ENCODE measurements around the gene OR9G4. TPM values are rescaled to one million over a fixed set of nuclear protein-coding genes. Genes with fewer than 3 reads are reported as not detected.

The OR9G4 gene
- total RNA-seq, 1 experiment from 2014 or later: not detected

Other genes with a start within 250 kb of the OR9G4 start
- gene OR5M11, start 205.4 kb downstream of the OR9G4 start, total RNA-seq (2014; rRNA removed; shearing (Covaris generic)): not detected in 2 replicates
- not detected in 2 replicates for gene OR5M10, start 171.0 kb downstream of the OR9G4 start, total RNA-seq (2014; rRNA removed; shearing (Covaris generic))
- not detected in 2 replicates for gene OR5M1, start 133.8 kb downstream of the OR9G4 start, total RNA-seq (2014; rRNA removed; shearing (Covaris generic))
- not detected in 2 replicates for gene OR5AP2, start 106.3 kb downstream of the OR9G4 start, total RNA-seq (2014; rRNA removed; shearing (Covaris generic))
- not detected in 2 replicates for gene OR5AR1, start 85.0 kb downstream of the OR9G4 start, total RNA-seq (2014; rRNA removed; shearing (Covaris generic))
- gene OR9G1, start 49.6 kb downstream of the OR9G4 start, total RNA-seq (2014; rRNA removed; shearing (Covaris generic)): not detected in 2 replicates
- not detected in 2 replicates for gene OR5AK2, start 240.2 kb upstream of the OR9G4 start, total RNA-seq (2014; rRNA removed; shearing (Covaris generic))